HG02759 (cell line): ENCODE data around the gene TMCC1.

Experiments used
- ATAC-seq: cut with Tn5 transposase; IDR thresholded peaks from one replicate; pipeline ENCODE4 v1.9.1; 2021; ENCODE audit warnings: mild to moderate bottlenecking, moderate library complexity; ENCODE audit not compliant: unreplicated experiment

TMCC1 gene

DNA sequence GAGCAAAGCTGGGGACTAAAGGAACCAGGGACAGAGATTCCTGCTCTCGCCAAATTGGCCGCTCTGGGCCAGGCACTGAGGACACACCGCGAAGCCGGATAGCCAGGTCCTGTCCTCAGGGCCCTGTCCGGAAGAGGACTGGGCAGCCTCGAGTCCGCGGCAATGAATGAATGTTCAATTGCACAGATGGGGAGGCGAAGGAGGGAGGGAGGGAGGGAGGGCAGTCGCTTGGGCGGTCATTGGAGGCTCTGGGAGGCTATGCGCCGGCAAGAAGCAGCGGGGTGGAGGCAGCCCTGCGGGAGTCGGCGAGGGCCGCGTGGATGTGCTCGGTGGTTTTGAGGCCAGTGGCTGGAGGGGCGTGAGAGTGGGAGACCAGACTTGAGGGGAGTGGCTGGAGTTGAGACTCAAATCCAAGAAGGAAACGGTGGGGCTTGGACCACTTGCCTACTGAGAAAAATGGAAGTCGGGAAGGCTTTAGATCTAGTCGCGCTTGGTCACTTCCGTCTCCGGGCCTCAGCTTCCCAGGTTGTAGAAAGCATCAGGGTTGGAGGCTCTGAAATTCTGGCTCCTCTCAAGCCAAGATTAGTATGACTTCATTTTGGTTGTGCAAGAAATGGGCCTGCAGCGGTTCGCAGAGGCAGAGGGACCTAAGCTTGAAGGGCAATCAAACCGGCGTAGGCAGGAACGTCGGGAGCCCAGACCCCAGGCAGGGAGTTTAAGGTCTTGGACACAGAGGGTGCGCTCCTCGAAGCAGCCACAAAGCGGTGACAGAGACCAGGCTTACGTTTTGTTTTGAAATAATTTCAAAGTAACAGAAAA lies 266.0 kb downstream of the TMCC1 start:
- ATAC-seq = peak; percentile 44

DNA sequence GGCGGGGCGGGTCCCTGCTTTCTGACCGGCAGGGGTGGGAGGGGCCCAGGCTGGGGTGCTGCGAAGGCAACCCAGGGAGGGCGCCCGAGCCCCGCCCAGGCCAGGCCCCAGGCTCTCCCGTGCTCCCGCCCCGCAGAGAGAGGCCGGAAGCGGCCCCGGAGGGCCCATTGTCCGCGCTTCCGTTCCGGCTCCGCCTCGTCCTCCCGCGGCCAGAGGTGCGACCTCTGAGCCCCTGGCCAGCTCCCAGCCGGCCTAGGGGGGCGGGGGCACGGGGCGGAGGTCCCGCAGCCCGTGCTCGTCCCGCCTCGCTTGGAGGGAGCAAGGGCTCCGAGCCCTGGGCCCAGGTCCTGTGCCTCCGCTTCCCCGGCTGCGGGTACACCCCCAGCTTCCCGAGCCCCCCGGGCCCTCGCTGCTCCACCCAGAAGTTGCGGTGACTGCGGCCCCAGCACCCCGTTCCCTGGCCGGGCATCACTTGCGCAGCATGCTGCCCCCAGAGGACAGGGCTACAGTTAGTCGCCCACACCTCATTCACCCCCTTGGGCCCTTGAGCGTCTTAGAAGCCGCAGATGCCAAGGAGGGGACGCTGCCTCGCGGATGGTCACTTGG lies 266.7 kb downstream of the TMCC1 start:
- ATAC-seq = peak; percentile 96

GRCh38 chr3:129625072-129625874 lies 268.2 kb downstream of the TMCC1 start:
- ATAC-seq = no peak

- ATAC-seq = no peak
Observed at GRCh38 chr3:129624347-129625071, 269.0 kb downstream of the TMCC1 start.

- no peak for ATAC-seq
Observed at GRCh38 chr3:129623447-129624118, 269.9 kb downstream of the TMCC1 start.

DNA sequence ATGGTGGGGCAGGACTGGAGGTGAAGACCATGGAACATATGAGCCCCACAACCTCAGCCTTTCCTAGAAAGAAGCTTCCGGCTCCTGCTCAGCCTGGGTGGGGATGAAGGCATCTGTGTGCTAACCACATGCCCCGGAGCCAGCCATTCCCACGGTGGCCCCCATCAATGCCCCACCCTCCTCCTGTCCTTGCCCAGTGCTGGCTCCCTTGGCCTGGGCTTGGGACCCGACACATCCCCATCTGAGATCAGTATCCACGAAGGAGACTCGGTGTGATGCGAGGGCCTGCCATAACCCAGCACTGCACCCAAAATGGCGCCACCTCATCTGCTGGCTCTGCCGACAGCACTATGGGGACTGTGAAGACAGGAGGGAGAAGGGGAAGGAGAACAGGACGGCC lies 270.6 kb downstream of the TMCC1 start:
- no peak for ATAC-seq

DNA sequence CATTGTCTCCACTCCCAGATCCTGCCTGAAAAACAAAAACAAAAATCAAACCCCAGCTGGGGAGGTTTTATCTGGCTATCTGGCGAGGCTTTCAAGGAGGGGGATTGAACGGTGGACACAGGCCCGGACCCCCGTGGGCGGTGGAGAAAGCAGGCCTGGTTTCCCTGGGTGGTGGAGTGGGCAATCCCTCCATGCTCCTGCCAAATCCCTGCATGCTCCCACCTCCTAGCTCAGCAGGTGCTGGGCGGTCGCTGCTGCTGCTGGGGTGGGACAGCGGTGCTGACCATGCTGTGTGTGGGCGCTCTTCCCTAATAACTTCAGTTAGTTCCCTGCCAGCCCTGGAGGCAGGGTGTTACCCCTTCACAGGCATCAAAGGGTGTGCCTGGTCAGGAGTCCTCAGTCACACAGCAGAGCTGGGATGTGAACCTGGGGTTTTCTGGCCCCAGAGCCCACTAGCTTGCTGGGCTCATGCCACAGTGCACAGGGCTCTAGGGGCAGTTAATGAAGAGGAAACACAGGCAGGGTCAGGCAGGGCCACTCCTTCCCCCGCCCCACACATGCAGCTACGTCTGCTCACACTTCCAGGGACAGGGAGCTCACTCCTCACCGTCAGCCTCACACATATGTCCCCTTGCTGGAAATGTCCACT lies 271.2 kb downstream of the TMCC1 start:
- ATAC-seq = no peak

DNA sequence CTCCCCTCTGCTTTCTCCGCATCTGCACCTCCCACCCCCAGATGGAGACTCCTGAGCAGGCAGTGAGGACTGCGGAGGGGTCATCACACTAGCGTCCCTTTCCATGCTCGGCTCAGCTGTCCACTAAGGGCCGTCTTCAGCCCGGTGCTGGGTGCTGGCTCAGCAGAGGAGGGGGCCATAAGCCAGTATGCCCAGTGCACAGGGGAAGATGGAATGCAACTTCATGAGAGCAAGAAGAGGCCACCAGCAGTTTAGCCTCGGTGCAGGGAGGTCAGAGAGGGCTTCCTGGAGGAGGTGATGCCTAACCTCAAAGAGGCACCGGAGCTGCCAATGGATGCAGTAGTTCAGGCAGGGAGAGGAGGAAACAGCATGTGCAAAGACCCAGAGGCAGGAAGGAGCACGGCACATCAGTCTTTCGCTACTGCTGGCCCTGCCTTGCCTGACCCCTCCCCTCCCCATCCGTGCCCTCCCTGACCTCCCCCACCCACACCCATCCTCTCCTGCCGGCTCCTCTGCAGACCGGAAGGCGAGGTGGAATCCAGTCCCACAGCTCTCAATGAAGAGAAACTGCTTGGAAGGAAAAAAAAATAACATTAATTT lies 271.8 kb downstream of the TMCC1 start:
- no peak for ATAC-seq

GRCh38 chr3:129620828-129621559 lies 272.5 kb downstream of the TMCC1 start:
- no peak for ATAC-seq

DNA sequence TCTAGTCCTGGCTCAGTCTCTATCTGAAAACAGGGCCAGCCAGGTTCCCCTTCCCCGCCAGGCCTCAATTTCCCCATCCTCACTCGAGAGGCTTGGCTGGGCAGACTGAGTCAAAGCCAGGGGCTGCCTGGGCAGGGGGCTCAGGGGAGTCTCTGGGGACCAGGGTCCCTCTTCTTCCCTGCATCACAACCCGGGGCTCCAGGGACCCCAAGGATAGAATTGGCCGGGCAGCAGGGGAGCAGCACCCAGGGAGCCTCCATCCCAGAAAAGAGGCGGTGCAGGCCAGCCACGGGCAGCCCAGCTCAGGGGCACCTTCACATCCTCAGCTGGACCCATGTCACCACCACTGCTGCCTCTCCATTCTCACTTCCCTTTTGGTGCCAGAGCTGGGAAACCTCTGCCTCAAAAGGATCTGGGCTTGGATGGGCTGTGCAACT lies 273.8 kb downstream of the TMCC1 start:
- no peak for ATAC-seq

DNA sequence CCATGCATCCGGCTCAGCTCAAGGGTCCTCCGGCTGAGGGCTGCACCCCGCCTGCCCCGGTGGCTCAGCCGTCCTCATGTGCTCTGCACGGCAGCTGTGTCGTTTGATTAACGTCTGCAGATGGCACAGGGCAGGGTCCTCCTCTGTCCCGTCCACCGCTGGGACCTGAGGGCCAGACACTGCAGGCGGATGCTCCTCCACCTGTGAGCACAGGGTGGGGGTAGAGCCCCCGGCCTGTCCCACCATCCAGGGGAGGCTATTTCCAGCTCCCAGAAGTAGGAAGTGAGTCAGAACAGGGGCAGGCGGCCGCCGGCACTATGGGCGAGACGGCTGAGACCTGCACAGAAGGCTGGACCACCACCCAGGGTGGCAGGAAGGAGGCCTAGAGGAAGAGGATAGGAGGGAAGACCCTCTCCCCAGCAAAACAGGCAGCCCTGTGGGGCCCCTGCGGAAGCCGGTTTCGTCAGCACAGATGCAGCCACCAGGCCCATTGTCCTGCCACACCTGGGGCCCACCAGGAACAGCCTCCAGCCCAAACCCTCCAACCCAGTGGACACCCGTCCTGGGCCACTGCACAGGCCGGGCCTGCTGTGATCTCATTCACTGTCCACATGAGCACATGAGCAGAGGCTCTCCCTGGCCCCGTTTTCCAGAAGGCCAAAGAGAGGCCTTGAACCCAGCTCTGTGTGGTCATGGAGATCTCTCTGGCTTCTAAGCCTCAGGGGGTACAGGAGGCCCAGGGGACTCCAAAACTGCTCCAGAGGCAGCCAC lies 274.4 kb downstream of the TMCC1 start:
- ATAC-seq = no peak

GRCh38 chr3:129618186-129618820 lies 275.2 kb downstream of the TMCC1 start:
- no peak for ATAC-seq

DNA sequence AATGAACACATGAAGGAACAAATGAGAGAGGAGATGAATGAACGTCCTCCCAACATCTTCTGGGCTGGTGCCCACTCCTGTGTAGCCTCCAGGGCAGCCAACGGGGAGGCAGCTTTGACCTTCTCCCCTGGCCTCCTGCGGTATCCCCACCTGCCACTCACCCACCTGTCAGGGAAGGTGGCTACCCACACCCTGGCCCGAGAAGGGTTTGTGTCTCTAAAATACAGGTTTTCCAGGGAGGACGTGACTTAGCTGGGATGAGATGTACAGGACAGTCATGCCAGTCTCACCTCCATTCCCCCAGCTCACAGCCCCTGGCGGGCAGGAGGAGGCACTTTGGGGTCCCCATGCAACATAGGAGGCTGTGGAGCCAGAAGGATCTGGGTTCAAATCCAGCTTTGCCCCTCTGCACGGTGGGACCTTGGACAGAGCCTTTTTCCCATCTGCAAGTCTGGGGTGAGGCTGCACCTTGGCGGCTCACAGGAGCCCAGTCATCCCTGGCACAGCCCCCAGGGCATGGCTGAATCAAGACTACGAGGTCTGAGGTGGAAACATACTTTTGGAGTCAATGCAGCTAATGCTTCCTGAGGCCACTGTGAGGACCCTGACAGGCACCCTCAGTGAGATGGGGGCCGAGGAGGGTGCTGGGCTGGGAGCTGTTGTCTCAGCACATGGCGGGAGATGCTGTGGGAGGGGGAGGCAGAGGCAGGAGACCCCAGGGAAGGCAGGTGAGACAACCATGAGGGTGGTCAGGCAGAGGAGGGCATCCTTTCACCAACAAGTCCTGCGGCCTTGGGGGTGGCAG lies 275.9 kb downstream of the TMCC1 start:
- no peak for ATAC-seq

DNA sequence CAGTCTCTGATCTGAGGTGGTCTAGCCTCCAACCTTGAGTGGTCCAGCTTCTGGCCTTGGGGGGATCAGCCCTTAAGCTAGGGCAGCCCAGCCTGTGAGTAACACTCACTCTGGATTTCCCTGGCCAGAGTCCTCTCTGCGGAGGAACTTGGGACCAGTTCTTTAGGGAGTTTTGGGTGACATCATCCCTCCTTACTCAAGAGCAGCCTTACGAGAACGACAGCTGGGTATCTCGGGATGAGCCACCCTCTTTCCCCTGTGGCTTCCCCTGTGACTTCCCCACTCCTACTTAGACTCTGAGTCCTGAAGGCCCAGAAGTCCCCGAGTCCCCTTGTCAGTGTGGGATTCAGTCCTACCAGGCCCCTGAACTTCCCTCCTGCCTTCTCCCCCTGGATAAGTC lies 276.8 kb downstream of the TMCC1 start:
- ATAC-seq = no peak

- ATAC-seq = no peak
Observed at GRCh38 chr3:129616291-129616690, 277.2 kb downstream of the TMCC1 start.

- no peak for ATAC-seq
Observed at GRCh38 chr3:129615751-129616281, 277.7 kb downstream of the TMCC1 start.

- no peak for ATAC-seq
Observed at GRCh38 chr3:129614927-129615363, 278.6 kb downstream of the TMCC1 start.
